B cell (primary cell): ENCODE results near the gene NME3. TPM values are rescaled to one million over a fixed set of nuclear protein-coding genes. Genes with fewer than 3 reads are reported as not detected.

Source experiments
- ATAC-seq: fragments of 200-7000 bp; cut with Tn5 transposase; one replicate; pipeline ENCODE4 v1.10.0; 2021; ENCODE audit warnings: low read depth, mild to moderate bottlenecking, moderate number of reproducible peaks, moderate library complexity
- CTCF ChIA-PET: fragments of 350-600 bp; sonication (Branson Sonifier 250); formaldehyde crosslinking; loops from one replicate; lab custom pipeline; 2021; ENCODE audit warnings: antibody characterized with exemption, inconsistent platforms; lab: Charles Lee
- POLR2A ChIA-PET: fragments of 350-600 bp; sonication (Branson Sonifier 250); formaldehyde crosslinking; loops from one replicate; lab custom pipeline; 2021; ENCODE audit warnings: antibody characterized with exemption; lab: Charles Lee
- DNase-seq: peaks from one replicate; pipeline ENCODE4 v3.0.0; 2013
- H2AFZ ChIP-seq: 2 replicates; pipeline ENCODE4 v1.6.1; 2012; ENCODE audit warnings: mild to moderate bottlenecking, low read depth, low read length; ENCODE audit not compliant: insufficient read depth, poor library complexity, severe bottlenecking
- H3K27ac ChIP-seq, 2 donors: 1 replicate in 1 of 2; 2 replicates in 1 of 2; pipeline ENCODE4 v1.5.1; 2012 to 2013; ENCODE audit warnings: low read length in 2 of 2, mild to moderate bottlenecking in 2 of 2, moderate library complexity in 1 of 2
- H3K27me3 ChIP-seq, 4 experiments: fragments of 200-600 bp in 1 of 4; sonication (generic) in 1 of 4; replicated peaks in 1 of 4; 1 replicate in 2 of 4; 2 replicates in 2 of 4; pipeline versions ENCODE4 v1.6.1 to v1.7.0; 2013 to 2016; ENCODE audit warnings: low read length in 3 of 4, mild to moderate bottlenecking in 2 of 4, mixed read lengths in 1 of 4, moderate library complexity in 1 of 4; ENCODE audit not compliant: insufficient read depth in 4 of 4, control insufficient read depth in 3 of 4; ENCODE audit errors: control extremely low read depth in 1 of 4
- H3K36me3 ChIP-seq, 2 experiments: replicated peaks in 1 of 2; 1 replicate in 1 of 2; 2 replicates in 1 of 2; pipeline versions ENCODE4 v1.6.1 to v1.7.1; 2013; ENCODE audit warnings: low read length in 1 of 2; ENCODE audit not compliant: insufficient read depth in 2 of 2, control insufficient read depth in 1 of 2; ENCODE audit errors: control extremely low read depth in 1 of 2, extremely low read depth in 1 of 2
- H3K4me1 ChIP-seq, 2 donors: fragments of 200-600 bp in 1 of 2; sonication (generic) in 1 of 2; 1 replicate in 1 of 2; 2 replicates in 1 of 2; pipeline versions ENCODE4 v1.5.1 to v1.6.1; 2013 to 2017; ENCODE audit warnings: low read length in 2 of 2; ENCODE audit not compliant: control insufficient read depth in 2 of 2, insufficient read depth in 2 of 2
- H3K4me2 ChIP-seq: replicated peaks from 2 replicates; pipeline ENCODE3; 2012; ENCODE audit warnings: mild to moderate bottlenecking, low read depth, low read length; ENCODE audit not compliant: poor library complexity, severe bottlenecking
- H3K4me3 ChIP-seq, 5 experiments: fragments of 200-600 bp in 1 of 5; sonication (generic) in 1 of 5; 1 replicate in 3 of 5; 2 replicates in 2 of 5; pipeline versions ENCODE4 v1.5.1 to v1.7.0; 2011 to 2016; ENCODE audit warnings: low read length in 4 of 5, mild to moderate bottlenecking in 4 of 5, low read depth in 2 of 5, control low read depth in 1 of 5, moderate library complexity in 1 of 5; ENCODE audit not compliant: insufficient read depth in 1 of 5; ENCODE audit errors: control extremely low read depth in 1 of 5, extremely low read depth in 1 of 5
- H3K79me2 ChIP-seq: fragments of 200-600 bp; sonication (generic); one replicate; pipeline ENCODE4 v1.6.0; 2016; ENCODE audit warnings: low read length; ENCODE audit not compliant: control insufficient read depth, insufficient read depth
- H3K9ac ChIP-seq: fragments of 200-600 bp; sonication (generic); 2 replicates; pipeline ENCODE4 v1.6.1; 2017; ENCODE audit warnings: mild to moderate bottlenecking, low read length, moderate library complexity
- H3K9me3 ChIP-seq, 3 donors: one replicate each; pipeline versions ENCODE4 v1.6.1 to v1.7.1; 2013; ENCODE audit warnings: low read length in 2 of 3; ENCODE audit not compliant: control insufficient read depth in 2 of 3, insufficient read depth in 1 of 3; ENCODE audit errors: control extremely low read depth in 1 of 3
- H4K20me1 ChIP-seq: 2 replicates; pipeline ENCODE4 v1.6.0; 2012; ENCODE audit warnings: mild to moderate bottlenecking, low read length; ENCODE audit not compliant: insufficient read depth, control insufficient read depth, poor library complexity, severe bottlenecking
- H3K27ac Mint-ChIP-seq: one replicate; pipeline ENCODE4 v1.8.0; 2021; ENCODE audit warnings: mixed read lengths
- H3K27me3 Mint-ChIP-seq: one replicate; pipeline ENCODE4 v1.8.0; 2021; ENCODE audit warnings: mixed read lengths
- H3K4me1 Mint-ChIP-seq: one replicate; pipeline ENCODE4 v1.8.0; 2021; ENCODE audit warnings: mixed read lengths
- H3K4me3 Mint-ChIP-seq: one replicate; pipeline ENCODE4 v1.8.0; 2021; ENCODE audit warnings: mixed read lengths
- H3K9me3 Mint-ChIP-seq: one replicate; pipeline ENCODE4 v1.8.0; 2022; ENCODE audit warnings: mixed read lengths; ENCODE audit not compliant: insufficient read depth
- EZH2 ChIP-seq: IDR thresholded peaks from 2 replicates; pipeline ENCODE4 v1.6.1; 2012; ENCODE audit warnings: borderline replicate concordance, low read depth, mild to moderate bottlenecking, moderate library complexity, low read length; ENCODE audit not compliant: insufficient read depth, poor library complexity, severe bottlenecking
- WGBS: methylation state at CpG from one replicate; pipeline ENCODE4 v1.1.5; 2013; ENCODE audit warnings: missing lambda C conversion rate; ENCODE audit not compliant: insufficient coverage; 5-methylcytosine and 5-hydroxymethylcytosine counted together
- intact Hi-C: fragments of 100-400 bp; cut with micrococcal nuclease; formaldehyde crosslinking; loops from one replicate; pipeline ENCODE4 v1.10.0; 2022
- polyA plus RNA-seq: library from polyadenylated mRNA; depleted of rRNA; stranded (reverse); fragments of >200 nt; gene quantifications from 2 replicates; pipeline ENCODE4 v1.2.3, GENCODE V29; 2012
- total RNA-seq, 2 donors: library from RNA; stranded (reverse); fragments of 120-200 nt in 1 of 2; gene quantifications; 1 replicate in 1 of 2; 2 replicates in 1 of 2; pipeline versions ENCODE4 v1.2.3 to v1.2.4, GENCODE V29; 2013 to 2022
- TF ChIP-seq, protein P1 (sequence below): fragments of 200-600 bp; IDR thresholded peaks from one replicate; pipeline ENCODE4 v1.8.0; 2022; ENCODE audit warnings: antibody characterized with exemption, mild to moderate bottlenecking

Gene NME3
- total and polyA plus RNA-seq, 2 donors (not counting 1 experiment from before 2014, with no cell fraction given), result 63.2 to 150 TPM

DNA sequence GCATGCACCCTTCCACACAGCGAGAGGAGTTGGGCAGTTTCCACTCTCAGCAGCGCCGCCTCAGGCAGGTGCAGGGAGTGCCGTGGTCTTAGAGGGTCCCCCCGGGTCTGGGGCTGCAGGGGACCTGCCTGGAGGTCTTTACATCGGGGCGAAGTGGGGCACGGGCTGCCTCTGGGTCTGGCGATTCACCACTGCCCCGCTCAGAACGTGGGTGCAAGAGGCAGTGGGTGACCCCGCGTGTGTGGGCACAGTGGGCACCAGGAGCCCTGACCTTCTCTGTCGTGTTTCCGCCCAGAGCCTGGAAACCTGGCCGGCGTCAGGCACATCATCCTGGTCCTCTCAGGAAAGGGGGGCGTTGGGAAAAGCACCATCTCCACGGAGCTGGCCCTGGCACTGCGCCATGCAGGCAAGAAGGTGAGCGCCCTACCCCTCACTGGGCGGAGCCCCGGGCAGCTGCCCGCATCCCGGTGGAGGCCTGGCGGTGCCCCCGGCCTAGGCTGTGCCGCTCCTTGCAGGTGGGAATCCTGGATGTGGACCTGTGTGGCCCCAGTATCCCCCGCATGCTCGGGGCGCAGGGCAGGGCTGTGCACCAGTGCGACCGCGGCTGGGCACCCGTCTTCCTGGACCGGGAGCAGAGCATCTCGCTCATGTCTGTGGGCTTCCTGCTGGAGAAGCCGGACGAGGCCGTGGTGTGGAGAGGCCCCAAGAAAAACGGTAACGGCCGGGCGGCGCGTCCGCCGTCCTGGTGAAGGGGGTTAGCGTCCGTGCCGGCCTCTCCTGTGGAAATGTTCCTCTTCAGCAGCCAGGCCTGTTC lies 15.1 kb upstream of the NME3 start:
- Mint-ChIP-seq H3K4me3 (no peak overlapping the region), H3K27ac (no peak overlapping the region), H3K4me1 (peaks cover 15% of the 10 kb centered on the region), H3K27me3 (no peaks in the 10 kb centered on the region), H3K9me3 (no peaks in the 10 kb centered on the region)
- H3K4me1 ChIP-seq, result peaks cover 4 to 17% of the 10 kb centered on the region in 2 donors
- ATAC-seq, result no peak
- no peak overlapping the region for H3K9ac ChIP-seq
- no peak for DNase-seq
- POLR2A ChIA-PET, result no interaction called here
- no peaks in the 10 kb centered on the region for H3K9me3 ChIP-seq
- CTCF ChIA-PET, result no interaction called here
- no peaks in the 10 kb centered on the region for H3K27me3 ChIP-seq
- H3K36me3 ChIP-seq, result peaks cover 0 to 33% of the 10 kb centered on the region in 2 experiments
- peaks cover 70% of the 10 kb centered on the region for H3K79me2 ChIP-seq
- H2AFZ ChIP-seq, result no peak overlapping the region
- 97% methylated on average over 51 of the region's 51 CpGs for WGBS
- H4K20me1 ChIP-seq, result peaks cover 62% of the 10 kb centered on the region
- no peak overlapping the region for H3K4me3 ChIP-seq
- TF ChIP-seq, protein P1, sequence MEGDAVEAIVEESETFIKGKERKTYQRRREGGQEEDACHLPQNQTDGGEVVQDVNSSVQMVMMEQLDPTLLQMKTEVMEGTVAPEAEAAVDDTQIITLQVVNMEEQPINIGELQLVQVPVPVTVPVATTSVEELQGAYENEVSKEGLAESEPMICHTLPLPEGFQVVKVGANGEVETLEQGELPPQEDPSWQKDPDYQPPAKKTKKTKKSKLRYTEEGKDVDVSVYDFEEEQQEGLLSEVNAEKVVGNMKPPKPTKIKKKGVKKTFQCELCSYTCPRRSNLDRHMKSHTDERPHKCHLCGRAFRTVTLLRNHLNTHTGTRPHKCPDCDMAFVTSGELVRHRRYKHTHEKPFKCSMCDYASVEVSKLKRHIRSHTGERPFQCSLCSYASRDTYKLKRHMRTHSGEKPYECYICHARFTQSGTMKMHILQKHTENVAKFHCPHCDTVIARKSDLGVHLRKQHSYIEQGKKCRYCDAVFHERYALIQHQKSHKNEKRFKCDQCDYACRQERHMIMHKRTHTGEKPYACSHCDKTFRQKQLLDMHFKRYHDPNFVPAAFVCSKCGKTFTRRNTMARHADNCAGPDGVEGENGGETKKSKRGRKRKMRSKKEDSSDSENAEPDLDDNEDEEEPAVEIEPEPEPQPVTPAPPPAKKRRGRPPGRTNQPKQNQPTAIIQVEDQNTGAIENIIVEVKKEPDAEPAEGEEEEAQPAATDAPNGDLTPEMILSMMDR, result no peak
- no peak for TF ChIP-seq EZH2
- H3K4me2 ChIP-seq, result no peak overlapping the region
- H3K27ac ChIP-seq, result no peak overlapping the region
- intact Hi-C loops, result no loop called here

- Histone ChIP-seq H3K4me1 (peaks cover 10 to 23% of the 10 kb centered on the region in 2 donors), H3K9ac (no peak overlapping the region), H3K4me2 (no peak overlapping the region), H3K9me3 (no peaks in the 10 kb centered on the region), H3K27me3 (no peaks in the 10 kb centered on the region), H3K4me3 (no peak overlapping the region), H3K27ac (no peak overlapping the region), H3K36me3 (peaks cover 0 to 33% of the 10 kb centered on the region in 2 experiments), H3K79me2 (peaks cover 76% of the 10 kb centered on the region), H2AFZ (no peak overlapping the region), H4K20me1 (peaks cover 68% of the 10 kb centered on the region)
- peaks cover 21% of the 10 kb centered on the region for H3K4me1 Mint-ChIP-seq
- H3K27ac Mint-ChIP-seq, result no peak overlapping the region
- no peaks in the 10 kb centered on the region for H3K27me3 Mint-ChIP-seq
- POLR2A ChIA-PET, result no interaction called here
- H3K4me3 Mint-ChIP-seq, result no peak overlapping the region
- CTCF ChIA-PET, result no interaction called here
- no peak for TF ChIP-seq EZH2
- TF ChIP-seq, protein P1, result no peak
- DNase-seq (no peak), ATAC-seq (no peak)
- 93% methylated on average over 14 of the region's 14 CpGs for WGBS
- intact Hi-C loops, result no loop called here
- H3K9me3 Mint-ChIP-seq, result no peaks in the 10 kb centered on the region
Observed at GRCh38 chr16:1785846-1786170, 14.5 kb upstream of the NME3 start.
